ENCODE results near the gene RSPO4.

RSPO4 gene

GRCh38 chr20:940926-941325, 61.2 kb downstream of the RSPO4 start:
- DNase-seq, result no peak

GRCh38 chr20:939606-940005, 62.5 kb downstream of the RSPO4 start:
- DNase-seq, result no peak

- DNase-seq, result no peak
Measured at GRCh38 chr20:934186-934840, 67.8 kb downstream of the RSPO4 start.

GRCh38 chr20:933029-933428, 69.1 kb downstream of the RSPO4 start:
- DNase-seq, result no peak

GRCh38 chr20:931401-931800, 70.7 kb downstream of the RSPO4 start:
- no peak for DNase-seq

GRCh38 chr20:926670-927069, 75.4 kb downstream of the RSPO4 start:
- DNase-seq, result no peak

GRCh38 chr20:925516-925915, 76.6 kb downstream of the RSPO4 start:
- DNase-seq, result no peak

GRCh38 chr20:924639-925038, 77.5 kb downstream of the RSPO4 start:
- DNase-seq, result no peak

- no peak for DNase-seq
Measured at GRCh38 chr20:922781-923180, 79.3 kb downstream of the RSPO4 start.

- no peak for DNase-seq
Measured at GRCh38 chr20:921068-921467, 81.0 kb downstream of the RSPO4 start.

- DNase-seq, result no peak
Measured at GRCh38 chr20:920311-920710, 81.8 kb downstream of the RSPO4 start.

- DNase-seq, result peak; percentile 29
Measured at GRCh38 chr20:919491-919916, 82.6 kb downstream of the RSPO4 start.

GRCh38 chr20:917416-917815, 84.7 kb downstream of the RSPO4 start:
- no peak for DNase-seq

GRCh38 chr20:916825-917224, 85.3 kb downstream of the RSPO4 start:
- no peak for DNase-seq

- no peak for DNase-seq
Measured at GRCh38 chr20:916125-916799, 85.8 kb downstream of the RSPO4 start, which contains the start of gene ANGPT4. Gene ANGPT4 (minus strand): TSS chr20:916334. CDS start chr20:916214, 120 bp downstream.

- no peak for DNase-seq
Measured at GRCh38 chr20:914727-915498, 87.2 kb downstream of the RSPO4 start.

GRCh38 chr20:913306-913849, 88.7 kb downstream of the RSPO4 start:
- no peak for DNase-seq

GRCh38 chr20:911882-912600, 90.1 kb downstream of the RSPO4 start:
- no peak for DNase-seq

GRCh38 chr20:910870-911770, 91.0 kb downstream of the RSPO4 start:
- no peak for DNase-seq

- DNase-seq, result no peak
Measured at GRCh38 chr20:910132-910869, 91.8 kb downstream of the RSPO4 start.

- DNase-seq, result no peak
Measured at GRCh38 chr20:909641-910040, 92.5 kb downstream of the RSPO4 start.

All from GDM1 (cell line).